Dendritic cell treated with granulocyte-macrophage colony-stimulating factor and Interleukin-4, amounts not matched to agents 40 ng/mL and 50 ng/mL, for 4 days (primary cell): ENCODE data around the gene TBC1D9.

ENCODE experiments used
- H3K27ac Mint-ChIP-seq: one replicate; pipeline ENCODE4 v1.8.0; 2022; ENCODE audit warnings: mild to moderate bottlenecking, mixed read lengths
- H3K27me3 Mint-ChIP-seq: one replicate; pipeline ENCODE4 v1.8.0; 2022; ENCODE audit warnings: mild to moderate bottlenecking, mixed read lengths
- H3K36me3 Mint-ChIP-seq: one replicate; pipeline ENCODE4 v1.8.0; 2022; ENCODE audit warnings: low read depth, mixed read lengths
- H3K4me1 Mint-ChIP-seq: one replicate; pipeline ENCODE4 v1.8.0; 2022; ENCODE audit warnings: low read depth, mixed read lengths
- H3K4me3 Mint-ChIP-seq: one replicate; pipeline ENCODE4 v1.8.0; 2022; ENCODE audit warnings: mild to moderate bottlenecking, moderate library complexity, mixed read lengths
- H3K9me3 Mint-ChIP-seq: one replicate; pipeline ENCODE4 v1.8.0; 2022; ENCODE audit warnings: mixed read lengths
- intact Hi-C: fragments of 100-400 bp; cut with micrococcal nuclease; formaldehyde crosslinking; loops from one replicate; pipeline ENCODE4 v1.15.0; 2022

The TBC1D9 gene

DNA sequence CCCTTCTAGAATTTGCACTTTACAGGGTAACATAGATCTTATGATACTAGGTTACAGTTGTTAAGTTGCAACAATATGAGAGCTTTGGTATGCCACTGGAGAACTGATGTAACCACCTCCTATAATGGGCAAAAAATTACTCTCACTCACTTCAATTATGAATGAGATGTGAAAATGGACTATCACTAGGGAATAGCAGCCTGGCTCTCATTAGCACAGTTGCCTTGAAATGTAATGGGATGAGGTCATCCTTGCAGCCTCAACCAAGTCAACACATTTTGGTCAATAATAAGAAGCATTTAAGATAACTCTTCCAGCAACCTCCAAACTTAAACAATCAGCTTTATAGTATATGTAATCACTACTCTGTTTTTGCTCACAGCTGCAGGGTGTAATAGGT, 69.4 kb downstream of the TBC1D9 start:
- H3K36me3 Mint-ChIP-seq: peaks cover 27% of the 10 kb centered on the region
- H3K4me1 Mint-ChIP-seq: peaks cover 7% of the 10 kb centered on the region
- no peaks in the 10 kb centered on the region for H3K27me3 Mint-ChIP-seq
- intact Hi-C loops: no loop called here
- no peak overlapping the region for H3K4me3 Mint-ChIP-seq
- no peaks in the 10 kb centered on the region for H3K9me3 Mint-ChIP-seq
- no peak overlapping the region for H3K27ac Mint-ChIP-seq

DNA sequence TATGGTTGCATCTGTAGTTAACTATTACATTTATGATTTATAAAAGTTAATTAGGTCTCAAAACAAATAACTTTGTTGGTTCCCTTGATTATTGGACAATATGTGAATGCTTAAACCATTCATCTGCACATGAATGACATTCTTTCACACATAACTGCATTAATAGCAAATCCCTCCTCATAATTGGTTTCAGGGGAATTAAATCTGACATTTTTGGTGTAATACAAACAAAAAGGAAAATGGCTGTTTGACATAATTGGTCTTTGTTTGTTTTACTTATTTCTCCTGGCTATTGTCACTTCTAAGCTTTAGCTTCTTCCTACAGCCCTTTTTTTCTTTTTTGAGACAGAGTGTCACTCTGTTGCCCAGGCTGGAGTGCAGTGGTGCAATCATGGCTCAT, 71.9 kb downstream of the TBC1D9 start:
- intact Hi-C loops: no loop called here

DNA sequence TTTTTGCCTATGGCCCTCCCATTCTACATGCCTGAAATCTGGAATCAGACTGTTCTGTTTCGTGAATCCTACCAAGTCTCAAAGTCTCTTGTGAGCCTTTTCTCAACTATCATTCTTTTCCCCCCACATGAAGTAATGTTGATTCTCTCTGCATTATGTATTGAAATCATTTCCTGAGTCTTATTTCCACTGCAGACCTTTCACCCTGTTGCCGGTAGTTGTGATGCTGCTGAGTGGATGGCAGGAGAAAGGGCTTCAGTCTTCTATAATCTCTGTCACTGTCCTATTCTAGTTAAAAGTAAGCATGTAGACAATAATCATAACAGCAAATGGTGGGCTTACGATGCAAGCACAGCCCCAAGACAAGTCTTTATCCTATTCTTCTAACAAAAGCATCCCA, 75.0 kb downstream of the TBC1D9 start:
- peaks cover 5% of the 10 kb centered on the region for H3K4me1 Mint-ChIP-seq
- H3K4me3 Mint-ChIP-seq: no peak overlapping the region
- H3K9me3 Mint-ChIP-seq: no peaks in the 10 kb centered on the region
- no peak overlapping the region for H3K27ac Mint-ChIP-seq
- peaks cover 73% of the 10 kb centered on the region for H3K36me3 Mint-ChIP-seq
- no peaks in the 10 kb centered on the region for H3K27me3 Mint-ChIP-seq
- intact Hi-C loops: no loop called here

More for the DNA sequence above, 71.9 kb downstream of the TBC1D9 start:
- H3K27me3 Mint-ChIP-seq: no peaks in the 10 kb centered on the region
- peaks cover 42% of the 10 kb centered on the region for H3K36me3 Mint-ChIP-seq
- H3K4me3 Mint-ChIP-seq: no peak overlapping the region
- H3K27ac Mint-ChIP-seq: no peak overlapping the region
- H3K9me3 Mint-ChIP-seq: no peaks in the 10 kb centered on the region
- H3K4me1 Mint-ChIP-seq: peaks cover 5% of the 10 kb centered on the region

DNA sequence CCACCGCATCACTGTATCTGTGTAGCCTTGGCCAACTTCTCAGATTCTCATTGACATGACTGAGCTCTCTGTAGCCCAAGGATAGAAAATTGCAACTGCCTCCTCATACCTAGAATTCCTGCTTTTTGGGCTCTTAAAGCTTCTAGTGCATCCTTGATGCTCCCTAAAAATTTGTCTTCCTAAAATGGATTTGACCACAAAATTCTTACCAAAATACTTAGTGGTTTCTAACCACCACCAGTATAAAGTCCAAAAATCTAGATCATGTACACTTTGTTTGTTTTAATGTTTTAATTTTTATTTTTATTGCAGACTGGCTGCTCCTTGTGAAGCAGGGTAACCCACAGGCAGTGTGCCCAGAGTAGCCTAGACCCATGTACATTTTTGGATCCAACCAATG, 75.5 kb downstream of the TBC1D9 start:
- Mint-ChIP-seq H3K4me1 (peaks cover 5% of the 10 kb centered on the region), H3K9me3 (no peaks in the 10 kb centered on the region), H3K4me3 (no peak overlapping the region), H3K36me3 (peaks cover 73% of the 10 kb centered on the region), H3K27me3 (no peaks in the 10 kb centered on the region), H3K27ac (no peak overlapping the region)
- intact Hi-C loops: no loop called here

DNA sequence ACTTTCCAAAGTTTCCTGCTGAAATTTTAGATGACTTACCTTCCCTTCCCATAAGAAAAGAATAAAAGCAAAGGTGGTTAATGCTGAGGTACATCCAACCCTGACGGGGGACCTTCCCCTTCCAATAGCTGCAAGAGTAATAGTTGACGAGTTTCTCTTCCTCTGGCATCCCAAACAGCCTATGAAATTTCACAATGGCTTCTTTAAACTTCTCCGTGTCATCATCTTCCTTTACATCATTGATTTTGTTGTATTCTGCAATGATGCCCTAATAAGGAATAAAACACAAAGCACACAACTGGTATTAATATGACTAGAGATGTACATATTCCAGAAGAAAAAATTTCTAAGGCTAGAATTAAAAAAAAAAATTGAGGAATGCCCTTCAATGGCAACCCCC, 76.6 kb downstream of the TBC1D9 start:
- Mint-ChIP-seq H3K36me3 (peaks cover 63% of the 10 kb centered on the region), H3K27ac (no peak overlapping the region), H3K4me1 (peaks cover 5% of the 10 kb centered on the region), H3K27me3 (no peaks in the 10 kb centered on the region), H3K9me3 (no peaks in the 10 kb centered on the region), H3K4me3 (no peak overlapping the region)
- intact Hi-C loops: no loop called here

DNA sequence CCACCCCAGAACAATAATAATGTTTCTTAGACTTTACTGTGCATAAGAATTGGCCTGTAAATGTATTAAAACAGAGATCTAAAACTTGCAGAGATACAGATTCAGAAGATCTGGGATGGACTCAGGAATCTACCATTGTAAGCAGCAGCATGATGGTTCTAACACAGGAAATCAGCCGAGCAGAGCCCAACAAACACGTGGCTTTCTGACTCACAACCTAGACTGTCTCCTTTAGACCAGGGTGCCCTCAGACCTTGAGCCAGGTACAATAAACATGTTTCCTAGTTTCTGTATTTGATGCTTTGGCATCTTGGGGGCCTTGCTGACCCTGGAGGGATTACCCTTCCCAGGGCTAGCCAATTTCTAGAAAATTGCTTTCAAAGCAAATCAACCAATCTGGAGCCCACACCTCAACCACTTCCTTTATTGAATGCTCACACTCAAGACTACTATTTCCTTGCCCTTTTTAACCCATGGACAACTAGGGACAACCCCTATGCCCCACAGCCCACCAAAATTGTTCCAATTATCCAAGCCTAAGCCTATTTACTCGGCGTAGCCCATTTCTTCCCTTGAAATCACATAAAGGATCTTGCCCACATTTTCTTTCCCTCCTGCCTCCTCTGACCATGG, 80.5 kb downstream of the TBC1D9 start:
- no peak overlapping the region for H3K27ac Mint-ChIP-seq
- H3K9me3 Mint-ChIP-seq: no peaks in the 10 kb centered on the region
- intact Hi-C loops: no loop called here
- H3K4me1 Mint-ChIP-seq: peaks cover 5% of the 10 kb centered on the region
- no peaks in the 10 kb centered on the region for H3K27me3 Mint-ChIP-seq
- no peak overlapping the region for H3K4me3 Mint-ChIP-seq
- peaks cover 58% of the 10 kb centered on the region for H3K36me3 Mint-ChIP-seq

DNA sequence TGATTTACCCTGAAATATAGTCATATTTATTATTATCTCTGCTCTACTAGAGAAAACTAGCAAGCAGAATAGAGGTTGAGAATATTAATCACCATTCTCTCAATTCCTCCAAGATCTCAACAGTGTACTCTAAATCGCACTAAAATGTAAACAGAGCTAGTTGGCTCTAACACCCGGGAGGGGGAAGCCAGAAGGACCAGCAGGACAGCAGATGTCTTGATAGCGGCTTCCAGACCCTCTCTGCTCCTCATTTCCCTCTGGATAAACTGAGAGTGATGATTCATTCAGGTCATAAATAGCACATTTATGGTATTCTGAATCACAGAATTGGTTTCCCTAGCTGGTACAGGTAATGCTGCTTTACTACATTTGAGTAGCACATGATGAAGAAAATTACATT, 82.5 kb downstream of the TBC1D9 start:
- Mint-ChIP-seq H3K4me1 (no peaks in the 10 kb centered on the region), H3K4me3 (no peak overlapping the region), H3K27me3 (no peaks in the 10 kb centered on the region), H3K9me3 (no peaks in the 10 kb centered on the region), H3K36me3 (peaks cover 67% of the 10 kb centered on the region), H3K27ac (no peak overlapping the region)
- intact Hi-C loops: no loop called here

DNA sequence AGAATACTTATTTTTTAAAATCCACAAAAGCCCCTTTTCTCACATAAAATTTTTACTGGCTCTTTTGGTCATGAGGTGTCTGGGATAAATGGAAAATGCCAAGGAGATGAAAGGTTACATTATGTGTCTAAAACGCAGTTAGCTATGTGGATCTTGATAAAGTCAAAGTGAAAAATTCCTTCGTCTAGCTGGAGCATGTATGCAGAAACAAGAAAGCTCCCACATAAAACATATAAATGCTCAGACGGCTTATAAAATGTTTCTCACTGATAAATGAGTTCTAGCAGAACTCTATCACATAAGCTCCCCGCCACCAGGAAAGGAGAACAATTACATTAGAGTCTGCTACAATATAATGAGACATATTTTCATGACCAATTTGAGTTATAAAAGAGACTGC, 83.8 kb downstream of the TBC1D9 start:
- Mint-ChIP-seq H3K36me3 (peaks cover 64% of the 10 kb centered on the region), H3K4me1 (no peaks in the 10 kb centered on the region), H3K4me3 (no peak overlapping the region), H3K27me3 (no peaks in the 10 kb centered on the region), H3K9me3 (no peaks in the 10 kb centered on the region), H3K27ac (no peak overlapping the region)
- intact Hi-C loops: no loop called here

DNA sequence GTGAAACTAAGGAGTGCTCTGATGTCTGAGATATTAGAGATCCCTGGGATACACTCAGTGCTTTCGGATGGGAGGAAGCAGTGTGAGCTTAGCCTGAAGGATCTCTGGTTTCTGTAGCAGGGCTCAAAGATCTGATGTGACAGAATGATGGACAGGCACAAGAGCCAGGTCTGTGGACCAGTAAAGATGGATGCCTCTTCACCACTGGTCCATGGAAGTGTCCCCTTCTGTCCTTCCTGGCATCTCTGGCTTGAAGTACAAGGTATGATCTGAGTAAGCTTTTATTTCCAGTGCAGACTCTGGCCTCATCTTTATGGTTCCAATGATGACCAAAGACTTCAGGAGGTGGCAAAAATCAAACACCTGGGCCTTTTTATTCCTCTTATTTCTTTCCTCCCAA, 88.1 kb downstream of the TBC1D9 start:
- Mint-ChIP-seq H3K4me3 (no peak overlapping the region), H3K4me1 (no peaks in the 10 kb centered on the region), H3K27ac (no peak overlapping the region), H3K36me3 (peaks cover 69% of the 10 kb centered on the region), H3K9me3 (no peaks in the 10 kb centered on the region), H3K27me3 (no peaks in the 10 kb centered on the region)
- intact Hi-C loops: no loop called here

DNA sequence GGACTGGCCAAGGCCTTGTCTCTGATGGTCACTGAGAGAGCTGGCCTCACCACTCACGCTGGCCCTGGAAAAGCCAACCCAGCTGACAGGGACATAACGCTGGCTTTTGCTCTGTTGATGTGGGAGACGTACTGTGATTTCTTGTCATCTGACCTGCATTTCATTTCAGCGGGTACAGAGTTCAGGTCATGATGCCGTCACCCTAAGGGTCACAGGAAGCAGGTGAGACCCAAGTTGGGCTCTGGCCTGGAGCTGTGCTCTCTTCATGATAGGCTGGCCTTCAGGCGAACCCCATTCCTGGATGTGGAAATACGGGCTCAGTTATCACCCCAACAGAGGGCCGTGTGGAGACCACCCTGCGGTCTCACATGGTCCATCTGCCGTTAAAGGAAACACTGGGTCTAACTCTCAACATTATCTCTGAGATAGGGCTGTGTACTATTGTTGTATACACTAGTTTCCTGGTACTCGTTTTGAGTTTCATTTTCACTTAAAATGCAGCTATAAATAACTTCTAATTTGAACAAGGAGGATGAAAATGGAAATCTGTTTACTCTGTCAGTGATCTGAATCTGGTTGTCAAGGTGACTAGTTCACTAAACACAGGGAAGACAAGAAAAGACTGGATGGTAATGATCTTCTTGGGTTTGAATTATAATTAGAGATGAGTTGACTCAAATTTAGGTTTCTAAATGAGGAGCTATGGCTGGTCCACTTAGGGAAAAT, 89.1 kb downstream of the TBC1D9 start:
- Mint-ChIP-seq H3K36me3 (peaks cover 74% of the 10 kb centered on the region), H3K27me3 (no peaks in the 10 kb centered on the region), H3K27ac (no peak overlapping the region), H3K4me3 (no peak overlapping the region), H3K9me3 (no peaks in the 10 kb centered on the region), H3K4me1 (no peaks in the 10 kb centered on the region)
- intact Hi-C loops: no loop called here

DNA sequence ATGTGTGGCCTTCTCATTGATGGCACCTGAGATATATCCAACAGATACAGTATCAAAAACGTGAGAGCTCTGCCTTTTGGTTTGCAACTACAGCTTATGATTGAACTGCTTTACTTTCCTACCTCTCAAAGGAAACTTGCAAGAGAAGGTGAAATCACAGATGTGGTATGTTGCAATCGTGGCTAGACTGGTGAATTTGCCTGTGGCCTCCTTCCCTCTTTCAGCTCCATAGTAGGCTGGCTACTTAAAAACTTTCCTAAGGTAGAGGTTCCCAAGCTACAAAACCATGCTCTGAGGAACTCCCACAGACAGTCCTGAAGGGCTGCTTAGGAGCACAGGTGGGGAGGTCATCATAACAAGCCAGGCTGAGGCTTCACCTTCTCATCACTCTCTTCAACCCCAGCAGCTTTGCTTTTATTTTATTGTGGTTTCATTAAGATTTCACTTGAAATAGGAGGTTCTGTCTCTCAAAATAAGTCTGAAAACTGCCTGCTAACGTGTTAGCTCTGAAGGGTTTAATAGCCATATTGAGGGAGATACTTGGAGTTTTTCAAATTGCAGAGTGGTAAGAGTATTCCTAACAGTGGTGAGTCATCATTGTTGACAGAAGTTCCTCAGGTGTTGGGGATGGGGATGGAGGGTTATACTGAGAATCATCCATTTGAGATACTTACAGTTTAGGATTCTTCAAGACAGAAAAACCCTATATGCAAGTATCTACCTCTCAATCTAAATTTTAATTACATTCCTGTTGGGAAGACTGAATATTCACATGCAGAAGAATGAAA, 93.9 kb downstream of the TBC1D9 start:
- no peak overlapping the region for H3K4me3 Mint-ChIP-seq
- peaks cover 83% of the 10 kb centered on the region for H3K36me3 Mint-ChIP-seq
- H3K27me3 Mint-ChIP-seq: no peaks in the 10 kb centered on the region
- H3K9me3 Mint-ChIP-seq: no peaks in the 10 kb centered on the region
- intact Hi-C loops: no loop called here
- no peak overlapping the region for H3K27ac Mint-ChIP-seq
- no peaks in the 10 kb centered on the region for H3K4me1 Mint-ChIP-seq

DNA sequence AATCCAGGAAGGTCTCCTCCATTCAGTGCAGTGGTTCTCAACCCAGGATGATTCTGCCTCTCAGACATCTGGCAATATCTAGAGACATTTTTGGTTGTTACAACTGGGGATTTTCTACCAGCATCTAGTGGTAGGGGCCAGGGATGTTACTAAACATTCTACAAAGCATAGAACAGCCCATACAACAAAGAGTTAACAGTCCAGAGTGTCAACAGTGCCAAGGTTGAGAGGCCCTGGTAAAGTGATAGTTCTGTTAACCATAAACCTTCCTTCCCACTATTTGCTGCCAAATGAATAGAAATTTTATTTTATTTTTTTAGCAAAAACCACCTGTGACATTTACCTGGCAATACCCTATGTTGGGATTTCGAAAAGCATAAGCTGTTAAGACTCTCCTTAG, 94.6 kb downstream of the TBC1D9 start:
- Mint-ChIP-seq H3K4me3 (no peak overlapping the region), H3K4me1 (no peaks in the 10 kb centered on the region), H3K9me3 (no peaks in the 10 kb centered on the region), H3K36me3 (peaks cover 83% of the 10 kb centered on the region), H3K27me3 (no peaks in the 10 kb centered on the region), H3K27ac (no peak overlapping the region)
- intact Hi-C loops: no loop called here

DNA sequence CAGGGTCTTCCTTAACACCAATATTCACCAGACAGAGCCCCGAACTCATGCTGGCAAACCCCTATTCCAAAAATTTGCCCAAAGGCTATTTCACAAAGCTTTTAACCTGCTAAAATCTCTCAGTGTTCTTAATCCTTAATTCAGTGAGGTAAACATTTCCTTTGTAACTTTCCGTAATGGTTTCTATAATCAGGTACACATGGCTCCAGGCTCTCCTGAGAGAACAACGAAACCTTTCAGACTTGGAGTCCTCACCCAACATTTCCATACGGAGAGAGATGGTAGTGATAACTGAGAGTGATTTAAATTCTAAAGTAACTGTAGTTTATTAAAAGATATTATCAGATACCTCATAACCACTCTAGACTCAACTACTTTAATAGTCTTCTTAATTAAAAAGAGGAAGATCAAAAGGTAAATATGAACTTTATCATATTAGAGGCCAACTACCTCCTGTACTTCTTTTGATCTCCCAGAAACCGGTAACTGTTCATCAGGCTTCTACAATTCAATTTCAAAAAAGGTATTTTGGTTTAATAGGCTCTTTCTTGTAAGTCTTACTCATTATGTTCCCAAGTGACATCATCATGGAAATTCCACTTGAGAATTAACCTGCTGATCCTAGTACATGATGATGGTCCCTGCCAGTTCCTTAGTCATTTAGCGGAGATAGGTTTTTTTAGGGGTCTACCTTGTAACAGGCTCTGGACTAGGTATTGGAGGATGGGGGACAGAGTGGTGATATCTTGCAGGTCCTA, 96.1 kb downstream of the TBC1D9 start:
- Mint-ChIP-seq H3K9me3 (no peaks in the 10 kb centered on the region), H3K36me3 (peaks cover 95% of the 10 kb centered on the region), H3K4me3 (no peak overlapping the region), H3K27ac (no peak overlapping the region), H3K4me1 (no peaks in the 10 kb centered on the region), H3K27me3 (no peaks in the 10 kb centered on the region)
- intact Hi-C loops: no loop called here

DNA sequence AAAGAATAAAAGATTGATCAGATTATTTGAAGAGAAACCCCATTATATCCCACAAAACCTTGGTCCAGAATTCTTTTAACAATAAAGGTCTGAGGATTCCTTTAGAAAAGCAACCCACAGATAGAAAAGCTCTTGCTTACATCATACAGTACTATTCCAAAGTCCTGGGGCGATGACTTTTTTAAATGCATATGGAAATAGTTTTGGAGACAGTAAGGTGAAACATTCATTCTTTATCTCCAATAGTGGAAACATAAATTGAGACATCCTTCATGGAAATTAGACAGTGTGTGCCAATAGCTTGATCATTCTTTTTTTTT, 101.7 kb downstream of the TBC1D9 start:
- peaks cover 92% of the 10 kb centered on the region for H3K36me3 Mint-ChIP-seq
- H3K27me3 Mint-ChIP-seq: no peaks in the 10 kb centered on the region
- H3K9me3 Mint-ChIP-seq: no peaks in the 10 kb centered on the region
- no peaks in the 10 kb centered on the region for H3K4me1 Mint-ChIP-seq
- H3K4me3 Mint-ChIP-seq: no peak overlapping the region
- intact Hi-C loops: no loop called here
- H3K27ac Mint-ChIP-seq: no peak overlapping the region
